Activated CD8-positive, alpha-beta T cell treated with anti-CD3 and anti-CD28 coated beads for 36 hours (primary cell): ENCODE results near the gene TTC28. TPM values are rescaled to one million over a fixed set of nuclear protein-coding genes. Genes with fewer than 3 reads are reported as not detected.

Source experiments
- ATAC-seq: fragments of 200-7000 bp; cut with Tn5 transposase; one replicate; pipeline ENCODE4 v1.10.0; 2021; ENCODE audit warnings: mild to moderate bottlenecking, moderate library complexity
- CTCF ChIA-PET: fragments of 350-600 bp; sonication (Branson Sonifier 250); formaldehyde crosslinking; loops from one replicate; lab custom pipeline; 2021; ENCODE audit warnings: antibody characterized with exemption; lab: Charles Lee
- POLR2A ChIA-PET: fragments of 350-600 bp; sonication (Branson Sonifier 250); formaldehyde crosslinking; loops from one replicate; lab custom pipeline; 2021; ENCODE audit warnings: antibody characterized with exemption; lab: Charles Lee
- DNase-seq: peaks from one replicate; pipeline ENCODE4 v3.0.0-alpha.2; 2020
- H3K27ac Mint-ChIP-seq: one replicate; pipeline ENCODE4 v1.8.0; 2021; ENCODE audit warnings: mild to moderate bottlenecking, mixed read lengths
- H3K27me3 Mint-ChIP-seq: one replicate; pipeline ENCODE4 v1.8.0; 2021; ENCODE audit warnings: mixed read lengths
- H3K36me3 Mint-ChIP-seq: one replicate; pipeline ENCODE4 v1.8.0; 2021; ENCODE audit warnings: low read depth, mixed read lengths
- H3K4me1 Mint-ChIP-seq: one replicate; pipeline ENCODE4 v1.8.0; 2021; ENCODE audit warnings: low read depth, mixed read lengths
- H3K4me3 Mint-ChIP-seq: one replicate; pipeline ENCODE4 v1.8.0; 2021; ENCODE audit warnings: mild to moderate bottlenecking, moderate library complexity, mixed read lengths
- H3K9me3 Mint-ChIP-seq: one replicate; pipeline ENCODE4 v1.8.0; 2021; ENCODE audit warnings: mixed read lengths
- intact Hi-C: fragments of 100-400 bp; cut with micrococcal nuclease; formaldehyde crosslinking; loops from one replicate; pipeline ENCODE4 v1.10.0; 2022
- total RNA-seq, 2 experiments: library from RNA; stranded (reverse); gene quantifications; one replicate each; pipeline ENCODE4 v1.2.3, GENCODE V29; 2021
- TF ChIP-seq, protein P1 (sequence below): fragments of 200-600 bp; IDR thresholded peaks from one replicate; pipeline ENCODE4 v1.8.0; 2022; ENCODE audit warnings: antibody characterized with exemption, mild to moderate bottlenecking

The TTC28 gene
- total RNA-seq, 2 experiments from 2014 or later: 0.58 to 1.9 TPM

GRCh38 chr22:28154861-28155260 is 524.8 kb downstream of the TTC28 start:
- DNase-seq: no peak
- Mint-ChIP-seq H3K4me1 (no peaks in the 10 kb centered on the region), H3K27me3 (no peaks in the 10 kb centered on the region), H3K36me3 (no peaks in the 10 kb centered on the region), H3K27ac (no peak overlapping the region), H3K4me3 (no peak overlapping the region), H3K9me3 (peaks cover 6% of the 10 kb centered on the region)
- ATAC-seq: no peak
- intact Hi-C loops: no loop called here
- ChIA-PET CTCF (interaction anchor here (1.2 kb wide), 1 partner anchor 25 kb away, joined by 3 read pairs; no protein-coding TSS in a partner anchor), POLR2A (no interaction called here)
- TF ChIP-seq, protein P1, sequence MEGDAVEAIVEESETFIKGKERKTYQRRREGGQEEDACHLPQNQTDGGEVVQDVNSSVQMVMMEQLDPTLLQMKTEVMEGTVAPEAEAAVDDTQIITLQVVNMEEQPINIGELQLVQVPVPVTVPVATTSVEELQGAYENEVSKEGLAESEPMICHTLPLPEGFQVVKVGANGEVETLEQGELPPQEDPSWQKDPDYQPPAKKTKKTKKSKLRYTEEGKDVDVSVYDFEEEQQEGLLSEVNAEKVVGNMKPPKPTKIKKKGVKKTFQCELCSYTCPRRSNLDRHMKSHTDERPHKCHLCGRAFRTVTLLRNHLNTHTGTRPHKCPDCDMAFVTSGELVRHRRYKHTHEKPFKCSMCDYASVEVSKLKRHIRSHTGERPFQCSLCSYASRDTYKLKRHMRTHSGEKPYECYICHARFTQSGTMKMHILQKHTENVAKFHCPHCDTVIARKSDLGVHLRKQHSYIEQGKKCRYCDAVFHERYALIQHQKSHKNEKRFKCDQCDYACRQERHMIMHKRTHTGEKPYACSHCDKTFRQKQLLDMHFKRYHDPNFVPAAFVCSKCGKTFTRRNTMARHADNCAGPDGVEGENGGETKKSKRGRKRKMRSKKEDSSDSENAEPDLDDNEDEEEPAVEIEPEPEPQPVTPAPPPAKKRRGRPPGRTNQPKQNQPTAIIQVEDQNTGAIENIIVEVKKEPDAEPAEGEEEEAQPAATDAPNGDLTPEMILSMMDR: no peak

DNA sequence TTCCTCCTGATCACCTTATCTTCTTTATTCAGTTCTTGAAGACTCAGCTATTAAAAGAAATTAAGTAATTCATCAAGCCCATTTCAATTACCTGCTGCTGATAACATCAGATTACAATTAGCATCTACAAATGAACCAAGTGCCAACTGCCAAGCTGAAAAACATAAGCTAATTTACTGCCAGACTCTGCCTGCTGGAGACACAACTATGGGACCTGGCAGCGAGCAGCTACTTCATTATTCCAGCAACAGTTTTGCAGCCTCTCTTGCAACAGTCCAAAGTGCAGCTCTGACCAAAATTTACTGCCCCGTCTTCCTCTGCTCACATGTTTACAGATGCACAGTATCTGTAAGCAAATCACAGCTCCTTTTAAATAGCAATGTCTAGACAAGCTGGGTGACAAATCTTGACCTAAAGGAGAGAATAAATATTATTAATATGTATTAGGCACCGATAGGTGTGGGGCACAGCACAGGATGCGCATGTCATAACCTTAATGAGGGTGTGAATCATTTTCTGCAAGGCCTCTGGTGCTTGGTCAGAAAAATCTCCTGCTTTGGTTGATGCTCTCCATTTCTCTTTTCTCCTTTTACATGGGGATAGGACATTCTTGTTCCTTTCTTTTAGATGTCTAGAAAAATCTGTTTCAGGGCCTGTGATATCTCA is 528.4 kb downstream of the TTC28 start:
- Mint-ChIP-seq H3K27ac (no peak overlapping the region), H3K9me3 (no peaks in the 10 kb centered on the region), H3K4me3 (no peak overlapping the region), H3K4me1 (no peaks in the 10 kb centered on the region), H3K36me3 (no peaks in the 10 kb centered on the region), H3K27me3 (no peaks in the 10 kb centered on the region)
- DNase-seq (no peak), ATAC-seq (no peak)
- intact Hi-C loops: no loop called here
- ChIA-PET CTCF (no interaction called here), POLR2A (no interaction called here)
- TF ChIP-seq, protein P1: no peak

DNA sequence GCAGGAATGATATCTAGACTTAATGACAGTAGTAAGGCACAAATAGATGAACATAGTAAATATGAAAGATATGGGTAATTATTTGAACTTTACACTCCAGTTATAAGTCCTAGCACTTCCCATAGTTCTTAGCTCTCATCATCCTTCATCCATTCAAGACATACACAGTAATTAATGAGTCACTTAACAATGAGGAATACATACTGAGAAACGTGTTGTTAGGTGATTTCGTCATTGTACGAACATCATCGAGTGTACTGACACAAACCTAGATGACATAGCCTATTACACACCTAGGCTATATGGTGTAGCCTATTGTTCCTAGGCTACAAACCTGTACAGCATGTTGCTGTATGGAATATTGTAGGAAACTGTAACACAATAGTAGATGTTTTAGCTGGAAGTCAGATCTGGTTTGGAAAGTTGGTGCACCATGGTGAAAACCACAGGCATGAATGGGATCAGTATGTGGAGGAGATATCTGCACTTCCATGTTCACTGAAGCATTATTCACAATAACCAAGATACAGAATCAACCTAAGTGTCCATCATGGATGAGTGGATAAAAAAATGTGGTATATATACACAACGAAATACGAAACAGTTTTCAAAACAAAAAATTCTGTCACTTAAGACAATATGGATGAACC is 530.7 kb downstream of the TTC28 start:
- Mint-ChIP-seq H3K9me3 (no peaks in the 10 kb centered on the region), H3K36me3 (no peaks in the 10 kb centered on the region), H3K4me3 (no peak overlapping the region), H3K27me3 (no peaks in the 10 kb centered on the region), H3K4me1 (no peaks in the 10 kb centered on the region), H3K27ac (no peak overlapping the region)
- ChIA-PET CTCF (no interaction called here), POLR2A (no interaction called here)
- intact Hi-C loops: no loop called here
- ATAC-seq (no peak), DNase-seq (no peak)
- TF ChIP-seq, protein P1: no peak

GRCh38 chr22:28147401-28147800 is 532.2 kb downstream of the TTC28 start:
- Mint-ChIP-seq H3K27ac (no peak overlapping the region), H3K4me3 (no peak overlapping the region), H3K27me3 (no peaks in the 10 kb centered on the region), H3K4me1 (no peaks in the 10 kb centered on the region), H3K9me3 (no peaks in the 10 kb centered on the region), H3K36me3 (no peaks in the 10 kb centered on the region)
- POLR2A ChIA-PET: no interaction called here
- ATAC-seq (no peak), DNase-seq (no peak)
- CTCF ChIA-PET: no interaction called here
- intact Hi-C loops: no loop called here
- TF ChIP-seq, protein P1: no peak
